Mesenchymal stem cell (in vitro differentiated cells and primary cell): Measurements from ENCODE around the gene TGFBR1.

Source experiments
- DNase-seq: peaks from one replicate; pipeline ENCODE4 v3.0.0-alpha.2; 2013
- H2AFZ ChIP-seq: one replicate; pipeline ENCODE4 v1.6.1; 2013; ENCODE audit warnings: low read depth, mild to moderate bottlenecking, control low read depth, inconsistent platforms, low read length, moderate library complexity
- H2AK5ac ChIP-seq: 2 replicates; pipeline ENCODE4 v1.6.1; 2013; ENCODE audit warnings: low read length, moderate library complexity, mild to moderate bottlenecking, inconsistent platforms; ENCODE audit not compliant: severe bottlenecking
- H2BK120ac ChIP-seq: one replicate; pipeline ENCODE4 v1.6.1; 2013; ENCODE audit warnings: low read depth, mild to moderate bottlenecking, inconsistent platforms, low read length, moderate library complexity
- H2BK12ac ChIP-seq, 2 experiments: one replicate each; pipeline ENCODE4 v1.6.1; 2013; ENCODE audit warnings: inconsistent platforms in 2 of 2, low read length in 2 of 2, mild to moderate bottlenecking in 2 of 2, moderate library complexity in 2 of 2, control low read depth in 1 of 2
- H2BK15ac ChIP-seq: one replicate; pipeline ENCODE4 v1.6.1; 2013; ENCODE audit warnings: mild to moderate bottlenecking, low read depth, inconsistent platforms; ENCODE audit not compliant: poor library complexity, severe bottlenecking
- H2BK5ac ChIP-seq: 2 replicates; pipeline ENCODE4 v1.6.1; 2013; ENCODE audit warnings: low read depth, mild to moderate bottlenecking, low read length, control low read depth, inconsistent platforms; ENCODE audit not compliant: poor library complexity, severe bottlenecking
- H3K14ac ChIP-seq, 2 experiments: one replicate each; pipeline ENCODE4 v1.6.1; 2013; ENCODE audit warnings: inconsistent platforms in 2 of 2, low read length in 2 of 2, control low read depth in 1 of 2, mild to moderate bottlenecking in 1 of 2, moderate library complexity in 1 of 2
- H3K18ac ChIP-seq, 2 experiments: one replicate each; pipeline ENCODE4 v1.6.1; 2013; ENCODE audit warnings: inconsistent platforms in 2 of 2, low read length in 2 of 2, control low read depth in 1 of 2, low read depth in 1 of 2, mild to moderate bottlenecking in 1 of 2
- H3K23ac ChIP-seq, 2 experiments: one replicate each; pipeline ENCODE4 v1.6.1; 2013; ENCODE audit warnings: inconsistent platforms in 2 of 2, low read length in 2 of 2, mild to moderate bottlenecking in 2 of 2, moderate library complexity in 2 of 2, control low read depth in 1 of 2
- H3K27ac ChIP-seq: 2 replicates; pipeline ENCODE4 v1.5.1; 2013; ENCODE audit warnings: mild to moderate bottlenecking, moderate library complexity, low read length, control low read depth, inconsistent platforms; ENCODE audit not compliant: poor library complexity, severe bottlenecking
- H3K27me3 ChIP-seq, 2 experiments: 2 replicates each; pipeline versions ENCODE4 v1.6.1 to v1.7.0; 2013; ENCODE audit warnings: low read length in 2 of 2, mild to moderate bottlenecking in 2 of 2, moderate library complexity in 2 of 2, control low read depth in 1 of 2, inconsistent platforms in 1 of 2; ENCODE audit not compliant: control insufficient read depth in 1 of 2, insufficient read depth in 1 of 2
- H3K36me3 ChIP-seq, 2 experiments: 2 replicates each; pipeline versions ENCODE4 v1.6.1 to v1.7.0; 2013; ENCODE audit warnings: low read length in 2 of 2, control low read depth in 1 of 2, inconsistent platforms in 1 of 2, low read depth in 1 of 2, mild to moderate bottlenecking in 1 of 2; ENCODE audit not compliant: insufficient read depth in 2 of 2, control insufficient read depth in 1 of 2
- H3K4ac ChIP-seq, 2 experiments: one replicate each; pipeline ENCODE4 v1.6.1; 2013; ENCODE audit warnings: inconsistent platforms in 2 of 2, low read length in 2 of 2, mild to moderate bottlenecking in 2 of 2, moderate library complexity in 2 of 2, control low read depth in 1 of 2, low read depth in 1 of 2
- H3K4me1 ChIP-seq: 2 replicates; pipeline ENCODE4 v1.6.1; 2013; ENCODE audit warnings: low read depth, low read length, control low read depth; ENCODE audit not compliant: control insufficient read depth, insufficient read depth
- H3K4me2 ChIP-seq: 2 replicates; pipeline ENCODE4 v1.6.1; 2013; ENCODE audit warnings: low read length, mild to moderate bottlenecking, inconsistent platforms; ENCODE audit not compliant: poor library complexity, severe bottlenecking
- H3K4me3 ChIP-seq, 2 experiments: 2 replicates each; pipeline versions ENCODE4 v1.5.1 to v1.7.0; 2013; ENCODE audit warnings: low read length in 2 of 2, mild to moderate bottlenecking in 2 of 2, control low read depth in 1 of 2, low read depth in 1 of 2; ENCODE audit not compliant: insufficient read depth in 1 of 2
- H3K79me1 ChIP-seq: replicated peaks from 2 replicates; pipeline ENCODE4 v1.6.1; 2013; ENCODE audit warnings: mild to moderate bottlenecking, control low read depth, low read length, inconsistent platforms; ENCODE audit not compliant: poor library complexity, severe bottlenecking
- H3K9ac ChIP-seq: 2 replicates; pipeline ENCODE4 v1.7.0; 2013; ENCODE audit warnings: mild to moderate bottlenecking, low read length, moderate library complexity
- H3K9me3 ChIP-seq: 2 replicates; pipeline ENCODE4 v1.7.0; 2013; ENCODE audit warnings: mild to moderate bottlenecking, low read length; ENCODE audit not compliant: control insufficient read depth
- H4K8ac ChIP-seq: one replicate; pipeline ENCODE4 v1.6.1; 2013; ENCODE audit warnings: inconsistent platforms, mild to moderate bottlenecking, low read length, moderate library complexity
- H4K91ac ChIP-seq: one replicate; pipeline ENCODE4 v1.6.1; 2013; ENCODE audit warnings: mild to moderate bottlenecking, low read length, inconsistent platforms
- WGBS: methylation state at CpG from one replicate; pipeline ENCODE4 v1.1.7; 2013; ENCODE audit warnings: mixed read lengths; 5-methylcytosine and 5-hydroxymethylcytosine counted together

TGFBR1 gene

DNA sequence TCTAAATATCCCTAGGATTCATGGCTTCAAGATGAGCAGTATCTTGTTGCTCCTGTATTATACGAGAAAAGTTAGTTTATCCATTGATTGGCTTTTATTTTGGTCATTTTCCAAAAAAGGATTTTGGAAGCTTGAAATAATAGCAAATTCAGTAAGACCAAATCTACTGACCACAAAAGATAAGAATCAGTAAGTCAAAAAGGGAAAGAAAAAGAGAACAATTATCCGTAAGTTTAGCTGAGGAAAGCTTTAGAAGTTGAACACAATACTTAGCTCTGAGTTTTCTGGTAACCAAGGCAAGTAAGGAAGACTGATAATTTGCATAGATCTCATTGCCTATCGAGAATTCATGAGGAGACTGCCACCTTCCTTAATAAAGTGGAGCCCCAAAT lies 9.1 kb downstream of the TGFBR1 start:
- WGBS: 100% methylated on average over 3 of the region's 3 CpGs
- Histone ChIP-seq H3K4me2 (no peak overlapping the region), H3K4me1 (no peaks in the 10 kb centered on the region), H3K4me3 (no peak overlapping the region), H2BK12ac (no peak overlapping the region), H2BK15ac (no peak overlapping the region), H4K8ac (no peak overlapping the region), H2BK5ac (no peak overlapping the region), H2AFZ (no peak overlapping the region), H2AK5ac (no peak overlapping the region), H3K18ac (no peak overlapping the region), H3K27ac (no peak overlapping the region), H3K27me3 (no peaks in the 10 kb centered on the region), H4K91ac (no peak overlapping the region), H3K79me1 (peaks cover 18% of the 10 kb centered on the region), H3K4ac (no peak overlapping the region), H3K9ac (no peak overlapping the region), H3K9me3 (no peaks in the 10 kb centered on the region), H3K23ac (no peak overlapping the region), H3K36me3 (peaks cover 0 to 3% of the 10 kb centered on the region in 2 experiments), H2BK120ac (no peak overlapping the region), H3K14ac (no peak overlapping the region)
- no peak for DNase-seq

GRCh38 chr9:99114846-99115500 lies 10.1 kb downstream of the TGFBR1 start:
- 85% methylated on average over 6 of the region's 6 CpGs for WGBS

DNA sequence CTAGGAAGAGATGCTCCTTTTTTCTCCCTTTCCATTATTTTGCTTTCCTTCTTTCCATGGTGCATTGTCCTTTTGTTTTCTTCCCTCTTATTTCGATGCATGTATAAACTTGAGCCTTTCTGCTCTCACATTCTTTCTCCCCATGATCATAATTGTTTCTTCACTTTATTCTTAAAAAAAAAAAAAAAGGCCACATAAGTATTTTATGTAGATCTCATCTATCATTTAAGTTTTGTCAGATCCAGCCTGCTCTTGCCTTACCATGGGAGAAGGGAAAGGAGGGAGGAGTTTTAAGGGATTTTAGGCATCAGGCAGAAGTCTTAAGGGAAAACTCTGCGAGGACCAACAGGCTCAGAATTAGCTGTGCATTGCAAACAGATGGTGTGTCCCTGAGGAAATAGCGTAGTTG lies 11.1 kb downstream of the TGFBR1 start:
- Histone ChIP-seq H3K18ac (no peak overlapping the region), H2BK120ac (no peak overlapping the region), H4K91ac (no peak overlapping the region), H2AFZ (no peak overlapping the region), H3K9me3 (no peaks in the 10 kb centered on the region), H3K27ac (no peak overlapping the region), H2BK5ac (no peak overlapping the region), H3K27me3 (no peaks in the 10 kb centered on the region), H3K14ac (no peak overlapping the region), H3K9ac (no peak overlapping the region), H3K4me1 (no peaks in the 10 kb centered on the region), H3K4me2 (no peak overlapping the region), H2AK5ac (no peak overlapping the region), H2BK15ac (no peak overlapping the region), H3K23ac (no peak overlapping the region), H3K4ac (no peak overlapping the region), H3K79me1 (peaks cover 18% of the 10 kb centered on the region), H3K4me3 (no peak overlapping the region), H2BK12ac (no peak overlapping the region), H3K36me3 (no peaks in the 10 kb centered on the region), H4K8ac (no peak overlapping the region)
- 96% methylated on average over 3 of the region's 3 CpGs for WGBS
- no peak for DNase-seq

More at GRCh38 chr9:99114846-99115500, 10.1 kb downstream of the TGFBR1 start:
- DNase-seq: no peak
- no peaks in the 10 kb centered on the region for H3K9me3 ChIP-seq
- no peak overlapping the region for H2BK12ac ChIP-seq
- H3K14ac ChIP-seq: no peak overlapping the region
- no peak overlapping the region for H2BK15ac ChIP-seq
- H4K8ac ChIP-seq: no peak overlapping the region
- H3K27ac ChIP-seq: no peak overlapping the region
- H3K4me3 ChIP-seq: no peak overlapping the region
- peaks cover 20% of the 10 kb centered on the region for H3K79me1 ChIP-seq
- H2BK120ac ChIP-seq: no peak overlapping the region
- H3K4me1 ChIP-seq: no peaks in the 10 kb centered on the region
- no peak overlapping the region for H2BK5ac ChIP-seq
- no peak overlapping the region for H3K4me2 ChIP-seq
- H3K23ac ChIP-seq: no peak overlapping the region
- no peaks in the 10 kb centered on the region for H3K27me3 ChIP-seq
- no peak overlapping the region for H3K18ac ChIP-seq
- H3K36me3 ChIP-seq: peaks cover 0 to 3% of the 10 kb centered on the region in 2 experiments
- H3K4ac ChIP-seq: no peak overlapping the region
- no peak overlapping the region for H4K91ac ChIP-seq
- no peak overlapping the region for H2AK5ac ChIP-seq
- H2AFZ ChIP-seq: no peak overlapping the region
- no peak overlapping the region for H3K9ac ChIP-seq

GRCh38 chr9:99118782-99119466 lies 14.0 kb downstream of the TGFBR1 start:
- Histone ChIP-seq H3K79me1 (peaks cover 25% of the 10 kb centered on the region), H3K4me1 (no peaks in the 10 kb centered on the region), H2AFZ (no peak overlapping the region), H3K23ac (peak overlapping the region in 1 of 2 experiments; percentile 31), H3K14ac (no peak overlapping the region), H2BK12ac (no peak overlapping the region), H3K4ac (no peak overlapping the region), H3K18ac (no peak overlapping the region), H2AK5ac (no peak overlapping the region), H2BK5ac (no peak overlapping the region), H3K27ac (no peak overlapping the region), H3K36me3 (no peaks in the 10 kb centered on the region), H4K8ac (no peak overlapping the region), H3K4me2 (no peak overlapping the region), H2BK120ac (no peak overlapping the region), H4K91ac (no peak overlapping the region), H3K4me3 (no peak overlapping the region), H3K9ac (no peak overlapping the region), H3K9me3 (no peaks in the 10 kb centered on the region), H2BK15ac (no peak overlapping the region), H3K27me3 (no peaks in the 10 kb centered on the region)
- no peak for DNase-seq
- 99% methylated on average over 6 of the region's 7 CpGs for WGBS
